ENCODE results near the gene TMEM247.
"Not testable (repeated sequence)": the region's sequence is repeated elsewhere in the genome, so short reads cannot be mapped to it uniquely, and the experiment has no call there.

Gene TMEM247

GRCh38 chr2:46518861-46519260 is 39.5 kb downstream of the TMEM247 start:
- no peak for DNase-seq

- no peak for DNase-seq
These were observed 39.9 kb downstream of the TMEM247 start for GRCh38 chr2:46519265-46519664.

- no peak for DNase-seq
These were observed 40.9 kb downstream of the TMEM247 start for GRCh38 chr2:46520130-46520711.

GRCh38 chr2:46521215-46521683 is 41.9 kb downstream of the TMEM247 start:
- no peak for DNase-seq

GRCh38 chr2:46522385-46522784 is 43.0 kb downstream of the TMEM247 start:
- not testable (repeated sequence) for DNase-seq

- no peak for DNase-seq
These were observed 46.3 kb downstream of the TMEM247 start for GRCh38 chr2:46525522-46526155.

GRCh38 chr2:46528880-46529279 is 49.5 kb downstream of the TMEM247 start:
- no peak for DNase-seq

GRCh38 chr2:46530639-46531038 is 51.3 kb downstream of the TMEM247 start:
- no peak for DNase-seq

- no peak for DNase-seq
These were observed 52.5 kb downstream of the TMEM247 start for GRCh38 chr2:46531863-46532262.
